ENCODE measurements around the gene SLC25A44. TPM values are rescaled to one million over a fixed set of nuclear protein-coding genes. Genes with fewer than 3 reads are reported as not detected.
"Not testable (repeated sequence)": the region's sequence is repeated elsewhere in the genome, so short reads cannot be mapped to it uniquely, and the experiment has no call there.

The SLC25A44 gene
- total RNA-seq, 1 donor from 2014 or later, result 9.0 TPM

- DNase-seq (ENCODE audit: low read depth in 2 of 2), result no peak
Observed at GRCh38 chr1:156162430-156163037, 31.4 kb upstream of the SLC25A44 start.

GRCh38 chr1:156163712-156164111 is 30.2 kb upstream of the SLC25A44 start:
- no peak for DNase-seq (ENCODE audit: low read depth in 2 of 2)

- DNase-seq (ENCODE audit: low read depth in 2 of 2), result no peak
Observed at GRCh38 chr1:156164125-156164831, 29.6 kb upstream of the SLC25A44 start.

- peak in 1 of 2 donors; percentile 59 for DNase-seq (ENCODE audit: low read depth in 2 of 2)
Observed at GRCh38 chr1:156165083-156165482, 28.8 kb upstream of the SLC25A44 start.

- peak; percentile 30 to 71 for DNase-seq (ENCODE audit: low read depth in 2 of 2)
Observed at GRCh38 chr1:156167536-156167935, 26.4 kb upstream of the SLC25A44 start.

- DNase-seq (ENCODE audit: low read depth in 2 of 2), result no peak
Observed at GRCh38 chr1:156172696-156173470, 21.0 kb upstream of the SLC25A44 start.

- no peak for DNase-seq (ENCODE audit: low read depth in 2 of 2)
Observed at GRCh38 chr1:156176610-156177210, 17.2 kb upstream of the SLC25A44 start.

- no peak for DNase-seq (ENCODE audit: low read depth in 2 of 2)
Observed at GRCh38 chr1:156177919-156178654, 15.8 kb upstream of the SLC25A44 start.

- DNase-seq (ENCODE audit: low read depth in 2 of 2), result no peak
Observed at GRCh38 chr1:156180471-156180870, 13.4 kb upstream of the SLC25A44 start.

- DNase-seq (ENCODE audit: low read depth in 2 of 2), result not testable (repeated sequence)
Observed at GRCh38 chr1:156181391-156181924, 12.4 kb upstream of the SLC25A44 start.

- DNase-seq (ENCODE audit: low read depth in 2 of 2), result not testable (repeated sequence)
Observed at GRCh38 chr1:156182010-156182779, 11.7 kb upstream of the SLC25A44 start.

- DNase-seq (ENCODE audit: low read depth in 2 of 2), result not testable (repeated sequence)
Observed at GRCh38 chr1:156186347-156187177, 7.3 kb upstream of the SLC25A44 start.

- not testable (repeated sequence) for DNase-seq (ENCODE audit: low read depth in 2 of 2)
Observed at GRCh38 chr1:156190265-156190664, 3.6 kb upstream of the SLC25A44 start.

- no peak for DNase-seq (ENCODE audit: low read depth in 2 of 2)
Observed at GRCh38 chr1:156191292-156191964, 2.5 kb upstream of the SLC25A44 start.

- DNase-seq (ENCODE audit: low read depth in 2 of 2), result no peak
Observed at GRCh38 chr1:156193208-156193487, 756 bp upstream of the SLC25A44 start.

GRCh38 chr1:156194300-156194652 is 372 bp downstream of the SLC25A44 start:
- DNase-seq (ENCODE audit: low read depth in 2 of 2), result peak in 1 of 2 donors; percentile 23

- no peak for DNase-seq (ENCODE audit: low read depth in 2 of 2)
Observed at GRCh38 chr1:156195853-156196252, 1.9 kb downstream of the SLC25A44 start.

GRCh38 chr1:156196445-156196844 is 2.5 kb downstream of the SLC25A44 start:
- no peak for DNase-seq (ENCODE audit: low read depth in 2 of 2)

GRCh38 chr1:156198831-156199349 is 5.0 kb downstream of the SLC25A44 start:
- DNase-seq (ENCODE audit: low read depth in 2 of 2), result no peak

Data from dermis microvascular lymphatic vessel endothelial cell (primary cell).